ENCODE results near the gene HMGCS2.

HMGCS2 gene

GRCh38 chr1:119783354-119784185 lies 14.9 kb upstream of the HMGCS2 start:
- no peaks in the 10 kb centered on the region for H3K9me3 ChIP-seq
- no peaks in the 10 kb centered on the region for H3K4me1 ChIP-seq
- DNase-seq (ENCODE audit: low spot score in 2 of 2) = no peak
- in situ Hi-C loops (cut with MboI; ENCODE audit: low sequenced_read_pairs) = no loop called here
- H3K4me3 ChIP-seq = no peak overlapping the region
- H3K36me3 ChIP-seq (replicated peaks) = no peaks in the 10 kb centered on the region
- no peaks in the 10 kb centered on the region for H3K27me3 ChIP-seq (ENCODE audit: low read depth)

- no peaks in the 10 kb centered on the region for H3K4me1 ChIP-seq
- H3K27me3 ChIP-seq (ENCODE audit: low read depth) = no peaks in the 10 kb centered on the region
- no peaks in the 10 kb centered on the region for H3K36me3 ChIP-seq (replicated peaks)
- no peak overlapping the region for H3K4me3 ChIP-seq
- in situ Hi-C loops (cut with MboI; ENCODE audit: low sequenced_read_pairs) = no loop called here
- no peak for DNase-seq (ENCODE audit: low spot score in 2 of 2)
- H3K9me3 ChIP-seq = no peaks in the 10 kb centered on the region
These were observed 14.1 kb upstream of the HMGCS2 start for GRCh38 chr1:119782631-119783325.

DNA sequence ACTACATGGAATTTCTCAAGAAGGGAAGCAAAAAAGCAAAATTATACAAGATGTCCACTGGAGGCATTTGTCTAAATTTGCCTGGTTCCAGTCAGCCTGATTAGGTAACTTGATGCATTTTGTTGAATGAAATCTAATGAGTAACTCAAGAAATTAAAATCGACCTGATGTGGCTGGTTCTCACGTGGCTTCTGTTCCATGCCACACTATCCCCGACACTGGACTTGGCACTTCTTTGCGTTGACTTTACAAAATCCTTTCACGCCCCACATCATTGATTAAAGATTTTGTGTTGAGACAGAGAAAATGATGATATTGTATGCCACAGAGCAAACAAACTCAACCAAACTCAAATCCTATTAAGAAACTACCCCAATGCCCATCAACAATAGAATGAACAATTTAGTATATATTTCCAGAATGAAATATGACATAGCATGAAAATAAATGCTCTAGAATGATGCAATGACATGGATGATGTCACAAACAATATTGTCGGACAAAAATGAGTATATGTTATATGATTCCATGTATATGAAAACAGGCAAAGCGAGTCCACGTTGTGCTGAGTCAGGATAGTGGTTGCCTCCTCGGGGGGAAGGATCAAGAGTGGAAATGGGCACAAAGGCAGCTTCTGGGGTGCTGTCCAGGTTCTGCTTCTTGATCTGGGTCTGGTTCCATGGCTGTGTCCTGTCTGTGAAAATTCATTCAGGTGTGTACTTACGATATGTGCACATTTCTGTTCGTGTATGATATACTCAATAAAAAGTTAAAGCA lies 12.9 kb upstream of the HMGCS2 start:
- no peak for DNase-seq (ENCODE audit: low spot score in 2 of 2)
- in situ Hi-C loops (cut with MboI; ENCODE audit: low sequenced_read_pairs) = no loop called here
- no peaks in the 10 kb centered on the region for H3K4me1 ChIP-seq

GRCh38 chr1:119779869-119780356 lies 11.2 kb upstream of the HMGCS2 start:
- H3K4me3 ChIP-seq = no peak overlapping the region
- H3K4me1 ChIP-seq = no peaks in the 10 kb centered on the region
- no peak for DNase-seq (ENCODE audit: low spot score in 2 of 2)
- H3K27me3 ChIP-seq (ENCODE audit: low read depth) = no peaks in the 10 kb centered on the region
- no peaks in the 10 kb centered on the region for H3K36me3 ChIP-seq (replicated peaks)
- in situ Hi-C loops (cut with MboI; ENCODE audit: low sequenced_read_pairs) = no loop called here
- H3K9me3 ChIP-seq = no peaks in the 10 kb centered on the region

More for the DNA sequence above, 12.9 kb upstream of the HMGCS2 start:
- Histone ChIP-seq H3K36me3 (replicated peaks) (no peaks in the 10 kb centered on the region), H3K9me3 (no peaks in the 10 kb centered on the region), H3K27me3 (ENCODE audit: low read depth) (no peaks in the 10 kb centered on the region), H3K4me3 (no peak overlapping the region)

GRCh38 chr1:119778886-119779560 lies 10.3 kb upstream of the HMGCS2 start:
- no peaks in the 10 kb centered on the region for H3K27me3 ChIP-seq (ENCODE audit: low read depth)
- no peaks in the 10 kb centered on the region for H3K9me3 ChIP-seq
- no peak for DNase-seq (ENCODE audit: low spot score in 2 of 2)
- H3K4me1 ChIP-seq = peaks cover 5% of the 10 kb centered on the region; the same call in 1 of the 2 replicates
- in situ Hi-C loops (cut with MboI; ENCODE audit: low sequenced_read_pairs) = no loop called here
- H3K4me3 ChIP-seq = no peak overlapping the region
- H3K36me3 ChIP-seq (replicated peaks) = no peaks in the 10 kb centered on the region

DNA sequence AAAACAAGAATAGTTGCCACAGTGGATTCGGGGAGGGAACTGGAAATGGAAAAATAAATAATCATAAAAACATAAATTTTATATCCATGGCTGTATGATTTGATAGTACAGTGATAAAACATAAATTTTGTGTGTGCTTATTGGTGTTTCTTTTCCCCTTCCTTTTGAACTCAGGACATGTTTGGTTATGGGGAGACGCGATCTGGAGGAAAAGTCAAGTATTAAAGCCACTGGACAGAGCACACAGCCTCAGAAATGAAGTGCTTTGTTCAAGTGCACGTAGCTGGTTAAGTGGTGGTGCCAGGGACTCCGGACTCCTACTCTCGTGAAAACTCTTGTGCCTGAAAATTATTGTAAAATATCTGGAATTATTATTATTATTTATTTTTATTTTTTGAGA lies 9.7 kb upstream of the HMGCS2 start:
- no peak overlapping the region for H3K4me3 ChIP-seq
- no peaks in the 10 kb centered on the region for H3K9me3 ChIP-seq
- in situ Hi-C loops (cut with MboI; ENCODE audit: low sequenced_read_pairs) = no loop called here
- no peaks in the 10 kb centered on the region for H3K27me3 ChIP-seq (ENCODE audit: low read depth)
- peaks cover 9% of the 10 kb centered on the region for H3K4me1 ChIP-seq
- no peak for DNase-seq (ENCODE audit: low spot score in 2 of 2)
- no peaks in the 10 kb centered on the region for H3K36me3 ChIP-seq (replicated peaks)

DNA sequence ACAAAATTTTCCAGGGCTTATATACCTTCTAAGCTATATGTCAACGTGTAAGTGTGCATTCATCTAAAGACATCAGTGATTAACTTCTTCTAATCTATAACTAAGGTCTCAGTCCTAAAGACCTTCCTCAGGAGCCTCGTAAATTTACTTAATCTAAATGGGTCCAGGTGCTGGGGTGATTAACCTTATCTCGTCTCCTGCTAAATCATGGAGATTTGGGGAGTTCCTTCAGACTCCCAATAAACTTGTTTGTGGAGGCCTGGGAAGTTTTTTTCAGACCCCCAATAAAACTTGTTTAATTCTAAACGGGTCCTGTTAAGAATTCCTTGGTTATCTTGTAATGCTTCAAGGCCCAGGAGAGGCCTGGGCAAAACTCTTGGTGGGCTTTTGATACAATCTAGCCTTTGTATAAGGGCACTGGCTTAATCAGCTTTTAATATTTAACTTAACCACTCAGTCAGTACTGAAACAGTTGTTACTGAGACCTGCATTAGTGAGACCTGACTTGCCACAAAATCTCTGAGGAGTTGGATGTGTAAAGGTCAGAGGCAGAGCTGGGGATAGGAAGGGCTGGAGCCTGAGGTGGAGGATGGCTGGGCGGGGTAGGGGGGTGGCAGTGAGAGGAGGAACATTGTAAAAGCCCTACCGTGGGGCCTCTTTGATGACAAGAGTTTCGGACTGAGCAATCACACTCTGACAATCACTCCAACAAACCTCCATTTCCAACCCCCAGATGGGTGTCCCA lies 6.2 kb upstream of the HMGCS2 start:
- no peaks in the 10 kb centered on the region for H3K9me3 ChIP-seq
- in situ Hi-C loops (cut with MboI; ENCODE audit: low sequenced_read_pairs) = no loop called here
- no peak for DNase-seq (ENCODE audit: low spot score in 2 of 2)
- no peak overlapping the region for H3K4me3 ChIP-seq
- no peaks in the 10 kb centered on the region for H3K36me3 ChIP-seq (replicated peaks)
- H3K4me1 ChIP-seq = peaks cover 16% of the 10 kb centered on the region
- no peaks in the 10 kb centered on the region for H3K27me3 ChIP-seq (ENCODE audit: low read depth)

GRCh38 chr1:119773711-119774241 lies 5.1 kb upstream of the HMGCS2 start:
- Histone ChIP-seq H3K4me3 (no peak overlapping the region), H3K36me3 (replicated peaks) (no peaks in the 10 kb centered on the region), H3K4me1 (peaks cover 16% of the 10 kb centered on the region), H3K27me3 (ENCODE audit: low read depth) (no peaks in the 10 kb centered on the region), H3K9me3 (no peaks in the 10 kb centered on the region)
- in situ Hi-C loops (cut with MboI; ENCODE audit: low sequenced_read_pairs) = no loop called here
- DNase-seq (ENCODE audit: low spot score in 2 of 2) = peak; percentile 48 to 70

DNA sequence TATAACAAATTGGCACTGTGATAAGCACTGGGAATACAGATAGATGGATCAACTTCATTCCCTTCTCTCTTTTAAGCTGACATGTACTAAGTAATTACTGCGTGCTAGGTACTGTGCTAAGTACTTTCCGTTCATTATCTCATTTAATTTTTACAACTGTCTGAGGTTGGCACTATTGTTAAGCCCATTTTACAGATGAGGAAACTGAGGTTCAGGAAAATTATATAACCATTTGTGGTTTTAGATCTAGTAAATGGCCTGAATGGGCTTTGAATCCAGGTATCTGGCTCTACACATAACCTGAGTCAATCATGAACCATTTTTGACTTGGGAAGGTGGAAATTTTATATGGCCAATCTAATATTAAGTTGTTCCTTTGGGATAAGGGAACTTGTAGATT lies 3.6 kb upstream of the HMGCS2 start:
- in situ Hi-C loops (cut with MboI; ENCODE audit: low sequenced_read_pairs) = no loop called here

DNA sequence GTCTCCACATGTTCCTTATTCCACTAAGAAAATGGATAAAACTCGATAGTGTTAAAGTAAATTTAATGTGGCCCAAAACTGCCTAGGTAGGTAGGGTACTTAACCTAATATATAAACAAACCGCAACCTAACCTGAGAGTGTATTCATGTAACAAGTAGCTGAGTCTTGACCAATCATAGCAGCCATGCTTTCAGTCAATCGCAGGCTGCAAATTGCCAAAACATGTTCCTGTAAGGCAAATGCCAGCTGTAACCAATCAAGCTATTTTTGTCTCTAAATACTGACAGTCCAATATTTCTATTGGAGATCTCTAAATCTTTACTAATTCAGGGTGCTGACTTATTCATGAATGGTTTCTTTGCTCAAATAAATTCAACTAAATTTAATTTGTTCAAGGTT lies 3.1 kb upstream of the HMGCS2 start:
- DNase-seq (ENCODE audit: low spot score in 2 of 2) = no peak
- H3K4me3 ChIP-seq = no peak overlapping the region
- H3K36me3 ChIP-seq (replicated peaks) = no peaks in the 10 kb centered on the region
- in situ Hi-C loops (cut with MboI; ENCODE audit: low sequenced_read_pairs) = no loop called here
- H3K27me3 ChIP-seq (ENCODE audit: low read depth) = no peaks in the 10 kb centered on the region
- H3K9me3 ChIP-seq = no peaks in the 10 kb centered on the region
- H3K4me1 ChIP-seq = peaks cover 22% of the 10 kb centered on the region

More for the DNA sequence above, 3.6 kb upstream of the HMGCS2 start:
- Histone ChIP-seq H3K4me1 (peaks cover 19% of the 10 kb centered on the region), H3K27me3 (ENCODE audit: low read depth) (no peaks in the 10 kb centered on the region), H3K4me3 (no peak overlapping the region), H3K36me3 (replicated peaks) (no peaks in the 10 kb centered on the region), H3K9me3 (no peaks in the 10 kb centered on the region)
- DNase-seq (ENCODE audit: low spot score in 2 of 2) = no peak

- Histone ChIP-seq H3K9me3 (no peaks in the 10 kb centered on the region), H3K4me1 (peaks cover 22% of the 10 kb centered on the region), H3K36me3 (replicated peaks) (no peaks in the 10 kb centered on the region), H3K4me3 (no peak overlapping the region), H3K27me3 (ENCODE audit: low read depth) (peaks cover 4% of the 10 kb centered on the region; the same call in 1 of the 2 replicates)
- peak in 1 of 2 experiments; percentile 36 for DNase-seq (ENCODE audit: low spot score in 2 of 2)
- in situ Hi-C loops (cut with MboI; ENCODE audit: low sequenced_read_pairs) = no loop called here
These were observed 2.3 kb upstream of the HMGCS2 start for GRCh38 chr1:119771016-119771415.

DNA sequence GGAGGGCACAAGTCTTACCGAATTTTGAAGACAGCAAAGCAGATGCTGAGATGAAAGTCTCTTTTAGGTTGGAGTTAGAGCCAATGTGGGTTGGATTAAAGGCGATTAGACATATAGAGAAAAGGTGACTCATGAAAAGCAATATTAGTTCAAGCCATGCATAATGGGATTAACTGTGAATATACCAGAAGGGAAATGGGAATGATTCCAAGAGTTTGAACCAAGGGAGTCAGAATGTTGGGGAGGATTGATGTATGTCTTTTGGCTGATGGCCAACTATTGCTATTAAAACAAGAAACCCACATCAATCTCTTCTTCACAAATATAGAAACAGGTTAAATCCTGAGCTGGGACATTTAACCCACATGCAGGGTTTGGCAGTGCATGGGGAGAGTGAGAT lies 1.2 kb downstream of the HMGCS2 start:
- peak in 1 of 2 experiments; percentile 25 for DNase-seq (ENCODE audit: low spot score in 2 of 2)
- Histone ChIP-seq H3K36me3 (replicated peaks) (no peaks in the 10 kb centered on the region), H3K4me3 (no peak overlapping the region), H3K9me3 (no peaks in the 10 kb centered on the region), H3K4me1 (peaks cover 9% of the 10 kb centered on the region), H3K27me3 (ENCODE audit: low read depth) (peaks cover 4% of the 10 kb centered on the region; the same call in 1 of the 2 replicates)
- in situ Hi-C loops (cut with MboI; ENCODE audit: low sequenced_read_pairs) = no loop called here
